ENCODE results near the gene MTA1.

- TF ChIP-seq CTCF (IDR thresholded peaks at IDR 0.05) (no peak), EZH2 (IDR thresholded peaks at IDR 0.05) (no peak)
Measured at GRCh38 chr14:105423488-105424195, 4.0 kb downstream of the MTA1 start.

Measured in neural progenitor cell (in vitro differentiated cells).